DND-41 (cell line): ENCODE results near the gene SHROOM3.

ENCODE experiments used
- ATAC-seq: fragments of 200-7000 bp; cut with Tn5 transposase; 3 replicates; pipeline ENCODE4 v1.9.1; 2021; ENCODE audit warnings: low read depth; ENCODE audit not compliant: insufficient read depth
- DNase-seq: peaks from one replicate; pipeline ENCODE4 v3.0.0-alpha.2; 2020
- H2AFZ ChIP-seq: 2 replicates; pipeline ENCODE4 v1.6.0; 2012; ENCODE audit warnings: low read depth, low read length
- H3K27ac ChIP-seq: 2 replicates; pipeline ENCODE4 v1.5.1; 2012; ENCODE audit warnings: low read length, inconsistent platforms
- H3K27me3 ChIP-seq: fragments of 200-600 bp; sonication (generic); 2 replicates; pipeline ENCODE4 v1.6.0; 2012; ENCODE audit warnings: low read length, mild to moderate bottlenecking, inconsistent platforms; ENCODE audit not compliant: insufficient read depth, poor library complexity
- H3K36me3 ChIP-seq: 2 replicates; pipeline ENCODE4 v1.5.1; 2012; ENCODE audit warnings: low read length, inconsistent platforms; ENCODE audit not compliant: insufficient read depth
- H3K4me1 ChIP-seq: 2 replicates; pipeline ENCODE4 v1.5.1; 2012; ENCODE audit warnings: mild to moderate bottlenecking, low read length; ENCODE audit not compliant: insufficient read depth
- H3K4me2 ChIP-seq: 2 replicates; pipeline ENCODE4 v1.6.0; 2012; ENCODE audit warnings: mild to moderate bottlenecking, moderate library complexity, low read length, inconsistent platforms; ENCODE audit not compliant: insufficient read depth
- H3K4me3 ChIP-seq, 2 experiments: fragments of 200-600 bp in 1 of 2; shearing (Covaris generic) in 1 of 2; 2 replicates each; pipeline ENCODE4 v1.5.1; 2012 to 2016; ENCODE audit warnings: inconsistent platforms in 2 of 2, low read length in 2 of 2, mild to moderate bottlenecking in 2 of 2, low read depth in 1 of 2, moderate library complexity in 1 of 2
- H3K79me2 ChIP-seq: 2 replicates; pipeline ENCODE4 v1.6.0; 2012; ENCODE audit warnings: low read length, inconsistent platforms; ENCODE audit not compliant: insufficient read depth
- H3K9ac ChIP-seq: 2 replicates; pipeline ENCODE4 v1.6.0; 2012; ENCODE audit warnings: low read depth, mild to moderate bottlenecking, inconsistent platforms, low read length, moderate library complexity
- H3K9me3 ChIP-seq: 2 replicates; pipeline ENCODE4 v1.5.1; 2012; ENCODE audit warnings: low read length, moderate library complexity, mild to moderate bottlenecking, inconsistent platforms; ENCODE audit not compliant: insufficient read depth, severe bottlenecking
- H4K20me1 ChIP-seq: 2 replicates; pipeline ENCODE4 v1.6.0; 2012; ENCODE audit warnings: low read length; ENCODE audit not compliant: insufficient read depth
- EZH2 ChIP-seq: IDR thresholded peaks from 3 replicates; pipeline ENCODE4 v1.6.1; 2012; ENCODE audit warnings: borderline replicate concordance, low read depth, mild to moderate bottlenecking, moderate library complexity, low read length, inconsistent platforms; ENCODE audit not compliant: severe bottlenecking
- TF ChIP-seq, protein P1 (sequence below): IDR thresholded peaks from 2 replicates; pipeline ENCODE4 v1.5.1; 2012; ENCODE audit warnings: borderline replicate concordance, low read length, moderate library complexity, mild to moderate bottlenecking; ENCODE audit not compliant: poor library complexity, severe bottlenecking; ENCODE audit errors: extremely low read depth

Gene SHROOM3

GRCh38 chr4:76679691-76680090, 244.7 kb downstream of the SHROOM3 start:
- H3K27me3 ChIP-seq = no peaks in the 10 kb centered on the region
- ATAC-seq (no peak), DNase-seq (no peak)

GRCh38 chr4:76680952-76681351, 245.9 kb downstream of the SHROOM3 start:
- Histone ChIP-seq H3K4me2 (no peak overlapping the region), H2AFZ (no peak overlapping the region), H3K79me2 (no peaks in the 10 kb centered on the region), H3K36me3 (no peaks in the 10 kb centered on the region), H3K4me1 (no peaks in the 10 kb centered on the region), H3K4me3 (no peak overlapping the region), H3K27me3 (no peaks in the 10 kb centered on the region), H3K9me3 (no peaks in the 10 kb centered on the region), H4K20me1 (no peaks in the 10 kb centered on the region), H3K27ac (no peak overlapping the region), H3K9ac (no peak overlapping the region)
- TF ChIP-seq, protein P1, sequence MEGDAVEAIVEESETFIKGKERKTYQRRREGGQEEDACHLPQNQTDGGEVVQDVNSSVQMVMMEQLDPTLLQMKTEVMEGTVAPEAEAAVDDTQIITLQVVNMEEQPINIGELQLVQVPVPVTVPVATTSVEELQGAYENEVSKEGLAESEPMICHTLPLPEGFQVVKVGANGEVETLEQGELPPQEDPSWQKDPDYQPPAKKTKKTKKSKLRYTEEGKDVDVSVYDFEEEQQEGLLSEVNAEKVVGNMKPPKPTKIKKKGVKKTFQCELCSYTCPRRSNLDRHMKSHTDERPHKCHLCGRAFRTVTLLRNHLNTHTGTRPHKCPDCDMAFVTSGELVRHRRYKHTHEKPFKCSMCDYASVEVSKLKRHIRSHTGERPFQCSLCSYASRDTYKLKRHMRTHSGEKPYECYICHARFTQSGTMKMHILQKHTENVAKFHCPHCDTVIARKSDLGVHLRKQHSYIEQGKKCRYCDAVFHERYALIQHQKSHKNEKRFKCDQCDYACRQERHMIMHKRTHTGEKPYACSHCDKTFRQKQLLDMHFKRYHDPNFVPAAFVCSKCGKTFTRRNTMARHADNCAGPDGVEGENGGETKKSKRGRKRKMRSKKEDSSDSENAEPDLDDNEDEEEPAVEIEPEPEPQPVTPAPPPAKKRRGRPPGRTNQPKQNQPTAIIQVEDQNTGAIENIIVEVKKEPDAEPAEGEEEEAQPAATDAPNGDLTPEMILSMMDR = no peak
- TF ChIP-seq EZH2 = no peak
- DNase-seq = no peak
- no peak for ATAC-seq

More at GRCh38 chr4:76679691-76680090, 244.7 kb downstream of the SHROOM3 start:
- no peak overlapping the region for H3K4me2 ChIP-seq
- no peaks in the 10 kb centered on the region for H3K36me3 ChIP-seq
- H3K9ac ChIP-seq = no peak overlapping the region
- no peaks in the 10 kb centered on the region for H4K20me1 ChIP-seq
- no peaks in the 10 kb centered on the region for H3K79me2 ChIP-seq
- H3K4me1 ChIP-seq = no peaks in the 10 kb centered on the region
- no peaks in the 10 kb centered on the region for H3K9me3 ChIP-seq
- H3K4me3 ChIP-seq = no peak overlapping the region
- H2AFZ ChIP-seq = no peak overlapping the region
- no peak overlapping the region for H3K27ac ChIP-seq
- TF ChIP-seq EZH2 = no peak
- TF ChIP-seq, protein P1 = no peak

DNA sequence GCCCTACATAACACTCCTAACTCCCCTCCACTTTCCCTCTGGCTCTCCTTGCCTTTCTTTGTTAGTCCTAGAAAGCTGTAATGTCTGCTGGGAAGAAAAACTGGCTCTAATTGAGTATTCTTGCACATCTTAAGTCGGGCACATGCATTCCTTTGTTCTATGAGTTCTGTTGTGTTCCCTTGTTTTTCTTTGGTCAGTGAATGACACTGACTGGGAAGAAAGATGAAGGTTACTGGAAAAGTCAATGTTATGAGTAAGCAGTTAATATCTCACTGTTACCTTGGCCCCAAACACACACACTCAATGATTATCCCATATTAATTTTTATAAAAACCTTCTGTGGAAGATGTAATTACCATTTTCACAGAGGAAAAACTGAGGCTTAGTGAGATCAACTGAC, 247.0 kb downstream of the SHROOM3 start:
- Histone ChIP-seq H4K20me1 (no peaks in the 10 kb centered on the region), H3K27ac (no peak overlapping the region), H3K4me2 (no peak overlapping the region), H3K9ac (no peak overlapping the region), H3K27me3 (no peaks in the 10 kb centered on the region), H2AFZ (no peak overlapping the region), H3K36me3 (no peaks in the 10 kb centered on the region), H3K9me3 (no peaks in the 10 kb centered on the region), H3K79me2 (no peaks in the 10 kb centered on the region), H3K4me3 (no peak overlapping the region), H3K4me1 (no peaks in the 10 kb centered on the region)
- DNase-seq (no peak), ATAC-seq (no peak)
- no peak for TF ChIP-seq EZH2
- TF ChIP-seq, protein P1 = no peak

- no peaks in the 10 kb centered on the region for H4K20me1 ChIP-seq
- H3K4me1 ChIP-seq = no peaks in the 10 kb centered on the region
- no peak for TF ChIP-seq EZH2
- TF ChIP-seq, protein P1 = no peak
- no peak overlapping the region for H2AFZ ChIP-seq
- H3K9me3 ChIP-seq = no peaks in the 10 kb centered on the region
- no peak overlapping the region for H3K4me2 ChIP-seq
- no peak overlapping the region for H3K27ac ChIP-seq
- no peaks in the 10 kb centered on the region for H3K79me2 ChIP-seq
- H3K27me3 ChIP-seq = no peaks in the 10 kb centered on the region
- no peaks in the 10 kb centered on the region for H3K36me3 ChIP-seq
- no peak overlapping the region for H3K9ac ChIP-seq
- no peak for ATAC-seq
- DNase-seq = no peak
- H3K4me3 ChIP-seq = no peak overlapping the region
Measured at GRCh38 chr4:76683144-76683543, 248.1 kb downstream of the SHROOM3 start.
